ENCODE measurements around the gene SCGB1C1.

- TF ChIP-seq POLR2A (IDR thresholded peaks at IDR 0.05), result no peak
- TF ChIP-seq CTCF (IDR thresholded peaks at IDR 0.05), result no peak
Observed at GRCh38 chr11:209275-210121, 16.6 kb downstream of the SCGB1C1 start.

Data from right lobe of liver (tissue), 4 donors.